Measurements from ENCODE around the gene PHLDA1.

DNA sequence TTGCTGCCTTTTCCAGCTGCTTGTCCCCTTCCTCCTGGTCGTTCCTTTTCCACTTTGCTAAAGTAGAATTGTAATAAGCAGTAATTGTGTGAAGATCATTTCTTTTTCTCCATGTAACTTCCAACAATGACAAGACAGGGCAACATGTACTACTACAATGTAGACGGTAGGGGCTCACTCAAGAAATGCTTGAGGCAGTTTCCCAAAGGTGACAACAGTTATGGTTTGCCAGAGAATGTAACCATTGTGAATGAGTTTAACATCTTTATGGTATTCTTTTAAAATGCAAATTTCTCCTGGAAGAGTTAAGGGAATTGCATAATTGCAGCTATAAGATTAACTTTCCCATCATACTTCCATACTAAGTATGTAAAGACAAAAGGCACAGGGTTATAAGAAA, 23.8 kb upstream of the PHLDA1 start:
- TF ChIP-seq CTCF (conservative IDR thresholded peaks at IDR 0.05; ENCODE audit: low read depth in 2 of 2) (peak; percentile 30 to 39), POLR2AphosphoS5 (IDR thresholded peaks at IDR 0.05; ENCODE audit: low read depth) (no peak), REST (IDR thresholded peaks at IDR 0.05; ENCODE audit: unreplicated experiment) (no peak), EZH2 (IDR thresholded peaks at IDR 0.05; ENCODE audit: low read depth, unreplicated experiment) (no peak), JUNB (IDR thresholded peaks at IDR 0.05; ENCODE audit: unreplicated experiment) (no peak), CREB1 (CRISPR knock-in tag; IDR thresholded peaks at IDR 0.05; ENCODE audit: low read depth) (no peak)
- TF ChIP-seq, protein P1, sequence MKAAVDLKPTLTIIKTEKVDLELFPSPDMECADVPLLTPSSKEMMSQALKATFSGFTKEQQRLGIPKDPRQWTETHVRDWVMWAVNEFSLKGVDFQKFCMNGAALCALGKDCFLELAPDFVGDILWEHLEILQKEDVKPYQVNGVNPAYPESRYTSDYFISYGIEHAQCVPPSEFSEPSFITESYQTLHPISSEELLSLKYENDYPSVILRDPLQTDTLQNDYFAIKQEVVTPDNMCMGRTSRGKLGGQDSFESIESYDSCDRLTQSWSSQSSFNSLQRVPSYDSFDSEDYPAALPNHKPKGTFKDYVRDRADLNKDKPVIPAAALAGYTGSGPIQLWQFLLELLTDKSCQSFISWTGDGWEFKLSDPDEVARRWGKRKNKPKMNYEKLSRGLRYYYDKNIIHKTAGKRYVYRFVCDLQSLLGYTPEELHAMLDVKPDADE (IDR thresholded peaks at IDR 0.05): no peak
